Activated CD4-positive, alpha-beta T cell treated with anti-CD3 and anti-CD28 coated beads for 36 hours (primary cell): ENCODE results near the gene CXCR6. TPM values are rescaled to one million over a fixed set of nuclear protein-coding genes. Genes with fewer than 3 reads are reported as not detected.

ENCODE experiments used
- ATAC-seq: fragments of 200-7000 bp; cut with Tn5 transposase; one replicate; pipeline ENCODE4 v1.10.0; 2021; ENCODE audit warnings: mild to moderate bottlenecking, moderate library complexity
- CTCF ChIA-PET: fragments of 350-600 bp; sonication (Branson Sonifier 250); formaldehyde crosslinking; loops from one replicate; lab custom pipeline; 2021; ENCODE audit warnings: antibody characterized with exemption; lab: Charles Lee
- POLR2A ChIA-PET: fragments of 350-600 bp; sonication (Branson Sonifier 250); formaldehyde crosslinking; loops from one replicate; lab custom pipeline; 2021; ENCODE audit warnings: antibody characterized with exemption, inconsistent platforms; lab: Charles Lee
- DNase-seq: peaks from one replicate; pipeline ENCODE4 v3.0.0-alpha.2; 2020
- H3K27ac Mint-ChIP-seq: one replicate; pipeline ENCODE4 v1.8.0; 2021; ENCODE audit warnings: mixed read lengths
- H3K27me3 Mint-ChIP-seq: one replicate; pipeline ENCODE4 v1.8.0; 2021; ENCODE audit warnings: mixed read lengths
- H3K36me3 Mint-ChIP-seq: one replicate; pipeline ENCODE4 v1.8.0; 2021; ENCODE audit warnings: low read depth, mixed read lengths
- H3K4me1 Mint-ChIP-seq: one replicate; pipeline ENCODE4 v1.8.0; 2021; ENCODE audit warnings: mixed read lengths
- H3K4me3 Mint-ChIP-seq: one replicate; pipeline ENCODE4 v1.8.0; 2021; ENCODE audit warnings: mild to moderate bottlenecking, moderate library complexity, mixed read lengths
- H3K9me3 Mint-ChIP-seq: one replicate; pipeline ENCODE4 v1.8.0; 2021; ENCODE audit warnings: low read depth, mixed read lengths
- intact Hi-C, 2 experiments: fragments of 100-400 bp; cut with DNase I in 1 of 2; cut with micrococcal nuclease in 1 of 2; formaldehyde crosslinking; loops; one replicate each; pipeline versions ENCODE4 v1.14.2 to v1.15.1; 2022 to 2024; cut with DNase I, micrococcal nuclease
- total RNA-seq, 2 experiments: library from RNA; stranded (reverse); gene quantifications; one replicate each; pipeline ENCODE4 v1.2.3, GENCODE V29; 2021

The CXCR6 gene
- total RNA-seq, 2 experiments from 2014 or later, result 0.42 to 0.85 TPM

GRCh38 chr3:45938864-45939263 lies 4.4 kb upstream of the CXCR6 start:
- Mint-ChIP-seq H3K36me3 (peaks cover 34% of the 10 kb centered on the region), H3K9me3 (peaks cover 5% of the 10 kb centered on the region), H3K27ac (no peak overlapping the region), H3K27me3 (peaks cover 15% of the 10 kb centered on the region), H3K4me1 (peaks cover 27% of the 10 kb centered on the region), H3K4me3 (no peak overlapping the region)
- ChIA-PET POLR2A (interaction anchor here (1.1 kb wide), 1 partner anchor 137 kb away, joined by 4 read pairs; no protein-coding TSS in a partner anchor), CTCF (interaction anchor here (0.6 to 14.6 kb wide), 36 partner anchors 9 to 439 kb away, joined by 3 to 269 read pairs (median 4); partner anchors contain the start of gene LZTFL1)
- ATAC-seq, result peak; percentile 66
- peak; percentile 92 for DNase-seq
- intact Hi-C loops, result loop anchor here (1.0 to 2.0 kb wide), 3 partner anchors 140 to 440 kb away; no protein-coding TSS in a partner anchor

GRCh38 chr3:45939341-45939771 lies 3.9 kb upstream of the CXCR6 start:
- ATAC-seq (peak; percentile 14), DNase-seq (no peak)
- peaks cover 5% of the 10 kb centered on the region for H3K9me3 Mint-ChIP-seq
- ChIA-PET CTCF (interaction anchor here (0.8 to 14.6 kb wide), 32 partner anchors 8 to 439 kb away, joined by 3 to 269 read pairs (median 4); partner anchors contain the start of gene LZTFL1), POLR2A (interaction anchor here (1.1 kb wide), 1 partner anchor 136 kb away, joined by 4 read pairs; no protein-coding TSS in a partner anchor)
- H3K27ac Mint-ChIP-seq, result no peak overlapping the region
- H3K4me3 Mint-ChIP-seq, result no peak overlapping the region
- peaks cover 29% of the 10 kb centered on the region for H3K4me1 Mint-ChIP-seq
- intact Hi-C loops, result loop anchor here (2.0 kb wide), 2 partner anchors 433 to 439 kb away; no protein-coding TSS in a partner anchor
- H3K36me3 Mint-ChIP-seq, result peaks cover 29% of the 10 kb centered on the region
- H3K27me3 Mint-ChIP-seq, result peaks cover 15% of the 10 kb centered on the region

- DNase-seq, result no peak
- ChIA-PET POLR2A (no interaction called here), CTCF (interaction anchor here (0.6 to 14.6 kb wide), 15 partner anchors 11 to 438 kb away, joined by 3 to 269 read pairs (median 6); partner anchors contain the start of gene LZTFL1)
- H3K4me3 Mint-ChIP-seq, result no peak overlapping the region
- intact Hi-C loops, result loop anchor here in 1 of 2 experiments (5.0 kb wide), 1 partner anchor 37 kb away; no protein-coding TSS in a partner anchor
- peaks cover 32% of the 10 kb centered on the region for H3K36me3 Mint-ChIP-seq
- H3K4me1 Mint-ChIP-seq, result peaks cover 32% of the 10 kb centered on the region
- H3K27me3 Mint-ChIP-seq, result peaks cover 18% of the 10 kb centered on the region
- peaks cover 5% of the 10 kb centered on the region for H3K9me3 Mint-ChIP-seq
- no peak overlapping the region for H3K27ac Mint-ChIP-seq
- ATAC-seq, result no peak
Observed at GRCh38 chr3:45940004-45940780, 3.1 kb upstream of the CXCR6 start.

GRCh38 chr3:45940781-45941365 lies 2.4 kb upstream of the CXCR6 start:
- ChIA-PET CTCF (interaction anchor here (0.7 to 14.6 kb wide), 4 partner anchors 22 to 437 kb away, joined by 3 to 269 read pairs (median 3); no protein-coding TSS in a partner anchor), POLR2A (no interaction called here)
- Mint-ChIP-seq H3K27me3 (peaks cover 19% of the 10 kb centered on the region), H3K9me3 (peaks cover 5% of the 10 kb centered on the region), H3K36me3 (peaks cover 30% of the 10 kb centered on the region), H3K4me3 (no peak overlapping the region), H3K4me1 (peaks cover 35% of the 10 kb centered on the region), H3K27ac (no peak overlapping the region)
- intact Hi-C loops, result loop anchor here in 1 of 2 experiments (5.0 kb wide), 1 partner anchor 36 kb away; no protein-coding TSS in a partner anchor
- ATAC-seq (no peak), DNase-seq (no peak)

- intact Hi-C loops, result loop anchor here (2.0 to 5.0 kb wide), 5 partner anchors 21 to 429 kb away; partner anchors contain the start of genes CCR5 (in 1 of the 2) and FYCO1 (in 1 of the 2)
- peaks cover 34% of the 10 kb centered on the region for H3K36me3 Mint-ChIP-seq
- H3K27me3 Mint-ChIP-seq, result peaks cover 19% of the 10 kb centered on the region
- H3K4me3 Mint-ChIP-seq, result no peak overlapping the region
- DNase-seq (no peak), ATAC-seq (no peak)
- CTCF ChIA-PET, result interaction anchor here (1.2 to 14.6 kb wide), 8 partner anchors 15 to 428 kb away, joined by 3 to 269 read pairs (median 5); partner anchors contain the start of gene CCR5
- POLR2A ChIA-PET, result interaction anchor here (0.8 kb wide), 1 partner anchor 54 kb away, joined by 3 read pairs; the partner anchor contains the start of gene FYCO1
- H3K27ac Mint-ChIP-seq, result no peak overlapping the region
- H3K4me1 Mint-ChIP-seq, result peaks cover 41% of the 10 kb centered on the region
- peaks cover 5% of the 10 kb centered on the region for H3K9me3 Mint-ChIP-seq
Observed at GRCh38 chr3:45942051-45942825, 1.0 kb upstream of the CXCR6 start.

- CTCF ChIA-PET, result interaction anchor here (14.6 kb wide), 1 partner anchor 133 kb away, joined by 269 read pairs; no protein-coding TSS in a partner anchor
- POLR2A ChIA-PET, result no interaction called here
- peaks cover 54% of the 10 kb centered on the region for H3K4me1 Mint-ChIP-seq
- no peak for ATAC-seq
- H3K27ac Mint-ChIP-seq, result no peak overlapping the region
- H3K27me3 Mint-ChIP-seq, result peaks cover 17% of the 10 kb centered on the region
- intact Hi-C loops, result loop anchor here in 1 of 2 experiments (5.0 kb wide), 1 partner anchor 32 kb away; no protein-coding TSS in a partner anchor
- peaks cover 5% of the 10 kb centered on the region for H3K9me3 Mint-ChIP-seq
- no peak overlapping the region for H3K4me3 Mint-ChIP-seq
- peaks cover 55% of the 10 kb centered on the region for H3K36me3 Mint-ChIP-seq
- DNase-seq, result no peak
Observed at GRCh38 chr3:45944830-45945620, 1.8 kb downstream of the CXCR6 start.

GRCh38 chr3:45946307-45946706 lies 3.0 kb downstream of the CXCR6 start:
- ATAC-seq, result no peak
- intact Hi-C loops, result no loop called here
- no peaks in the 10 kb centered on the region for H3K9me3 Mint-ChIP-seq
- H3K27ac Mint-ChIP-seq, result no peak overlapping the region
- ChIA-PET CTCF (interaction anchor here (0.6 to 14.6 kb wide), 4 partner anchors 30 to 413 kb away, joined by 3 to 269 read pairs (median 3); no protein-coding TSS in a partner anchor), POLR2A (no interaction called here)
- H3K4me1 Mint-ChIP-seq, result peaks cover 66% of the 10 kb centered on the region
- no peak for DNase-seq
- peaks cover 49% of the 10 kb centered on the region for H3K36me3 Mint-ChIP-seq
- H3K4me3 Mint-ChIP-seq, result no peak overlapping the region
- peaks cover 9% of the 10 kb centered on the region for H3K27me3 Mint-ChIP-seq

GRCh38 chr3:45946875-45947274 lies 3.6 kb downstream of the CXCR6 start:
- peaks cover 9% of the 10 kb centered on the region for H3K27me3 Mint-ChIP-seq
- peaks cover 54% of the 10 kb centered on the region for H3K36me3 Mint-ChIP-seq
- intact Hi-C loops, result no loop called here
- H3K27ac Mint-ChIP-seq, result no peak overlapping the region
- ChIA-PET POLR2A (no interaction called here), CTCF (interaction anchor here (0.6 to 14.6 kb wide), 4 partner anchors 8 to 412 kb away, joined by 3 to 269 read pairs (median 4); no protein-coding TSS in a partner anchor)
- peaks cover 72% of the 10 kb centered on the region for H3K4me1 Mint-ChIP-seq
- no peak overlapping the region for H3K4me3 Mint-ChIP-seq
- H3K9me3 Mint-ChIP-seq, result no peaks in the 10 kb centered on the region
- no peak for ATAC-seq
- DNase-seq, result peak; percentile 35

GRCh38 chr3:45947361-45947760 lies 4.1 kb downstream of the CXCR6 start:
- ATAC-seq (no peak), DNase-seq (no peak)
- intact Hi-C loops, result no loop called here
- Mint-ChIP-seq H3K4me1 (peaks cover 69% of the 10 kb centered on the region), H3K4me3 (no peak overlapping the region), H3K27ac (no peak overlapping the region), H3K27me3 (peaks cover 8% of the 10 kb centered on the region), H3K9me3 (no peaks in the 10 kb centered on the region), H3K36me3 (peaks cover 59% of the 10 kb centered on the region)
- POLR2A ChIA-PET, result no interaction called here
- CTCF ChIA-PET, result interaction anchor here (1.9 to 14.6 kb wide), 2 partner anchors 8 to 130 kb away, joined by 4 to 269 read pairs; no protein-coding TSS in a partner anchor
